Stomach (tissue), 4 donors: Measurements from ENCODE around the gene GHRL.

Experiments
- CTCF ChIP-seq, 7 experiments: fragments of 450-650 bp in 4 of 7; fragments of 200-600 bp in 3 of 7; sonication (generic) in 3 of 7; IDR thresholded peaks; one replicate each; pipeline ENCODE4 v1.5.1; 2016 to 2019; ENCODE audit warnings: antibody characterized with exemption in 7 of 7, control low read depth in 2 of 7, mild to moderate bottlenecking in 1 of 7
- EP300 ChIP-seq: sonication (generic); formaldehyde crosslinking; IDR thresholded peaks from one replicate; pipeline ENCODE4 v1.6.1; 2017; ENCODE audit warnings: antibody characterized with exemption
- POLR2A ChIP-seq, 4 donors: fragments of 450-650 bp; IDR thresholded peaks; one replicate each; pipeline ENCODE4 v1.6.1; 2016; ENCODE audit warnings: antibody characterized with exemption in 4 of 4, control low read depth in 2 of 4, mild to moderate bottlenecking in 1 of 4, moderate library complexity in 1 of 4
- POLR2AphosphoS5 ChIP-seq, 3 donors: sonication (generic); formaldehyde crosslinking; IDR thresholded peaks; one replicate each; pipeline ENCODE4 v1.6.1; 2016; ENCODE audit warnings: antibody characterized with exemption in 3 of 3

DNA sequence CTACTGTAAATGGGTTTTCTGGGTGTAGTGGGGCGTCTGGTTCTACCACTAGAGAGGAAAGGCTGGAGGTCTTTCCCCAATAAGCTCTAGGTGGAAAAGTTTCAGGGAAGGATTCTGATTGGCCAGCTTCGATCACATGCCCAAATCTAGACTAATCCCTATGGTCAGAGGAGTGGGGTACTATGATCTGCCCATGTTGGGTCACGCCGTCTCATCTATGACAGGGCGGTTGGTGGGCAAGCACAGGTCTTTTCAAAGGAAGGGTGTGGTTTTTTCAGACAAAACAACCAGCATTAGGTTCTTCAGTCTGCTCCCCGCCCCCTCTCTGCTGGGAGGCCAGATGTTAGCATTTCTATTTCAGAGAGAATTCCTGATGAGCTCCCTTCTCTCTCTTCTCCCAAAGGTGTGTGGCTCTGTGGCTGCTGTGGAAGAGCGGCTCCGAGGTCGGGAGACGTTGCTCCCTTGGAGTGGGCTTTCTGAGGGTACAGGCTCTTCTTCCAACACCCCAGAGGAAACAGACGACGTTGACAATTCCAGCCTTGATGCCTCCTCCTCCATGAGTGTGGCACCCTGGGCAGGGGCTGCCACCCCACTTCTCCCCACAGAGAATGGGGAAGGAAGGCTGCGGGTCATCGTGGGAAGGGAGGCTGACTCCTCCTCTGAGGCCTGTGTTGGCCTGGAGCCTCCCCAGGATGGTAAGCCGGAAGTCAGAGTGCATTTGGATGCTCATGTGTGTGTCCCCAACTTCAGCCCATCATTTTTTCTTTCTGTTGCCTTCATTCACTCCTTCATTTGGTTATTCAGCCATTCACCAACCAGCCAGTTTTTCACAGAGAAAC, 54.2 kb downstream of the GHRL start:
- TF ChIP-seq CTCF (IDR thresholded peaks at IDR 0.05) = no peak
- TF ChIP-seq POLR2A (IDR thresholded peaks at IDR 0.05) = no peak
- TF ChIP-seq EP300 = no peak
- TF ChIP-seq POLR2AphosphoS5 (IDR thresholded peaks at IDR 0.05) = no peak
